HFF-Myc (cell line): ENCODE measurements around the gene FRMD6.

Source experiments
- DNase-seq: peaks from one replicate; pipeline ENCODE4 v3.0.0-alpha.2; 2011; ENCODE audit warnings: low read depth; ENCODE audit errors: extremely low read depth
- H3K4me3 ChIP-seq: replicated peaks from 2 replicates; pipeline ENCODE4 v1.5.1; 2011; ENCODE audit warnings: low read depth, mild to moderate bottlenecking, control low read depth, low read length
- CTCF ChIP-seq: IDR thresholded peaks from 2 replicates; pipeline ENCODE4 v1.5.1; 2012; ENCODE audit warnings: mild to moderate bottlenecking, low read depth, low read length, control low read depth; ENCODE audit errors: missing control alignments

FRMD6 gene

GRCh38 chr14:51609251-51609954 lies 42.3 kb upstream of the FRMD6 start:
- no peak overlapping the region for H3K4me3 ChIP-seq
- DNase-seq: no peak
- no peak for TF ChIP-seq CTCF

GRCh38 chr14:51609955-51610283 lies 41.8 kb upstream of the FRMD6 start:
- DNase-seq: no peak
- H3K4me3 ChIP-seq: no peak overlapping the region
- no peak for TF ChIP-seq CTCF

GRCh38 chr14:51610771-51611170 lies 40.9 kb upstream of the FRMD6 start:
- H3K4me3 ChIP-seq: no peak overlapping the region
- DNase-seq: no peak
- no peak for TF ChIP-seq CTCF

- H3K4me3 ChIP-seq: no peak overlapping the region
- no peak for TF ChIP-seq CTCF
- DNase-seq: no peak
Measured at GRCh38 chr14:51612449-51612848, 39.3 kb upstream of the FRMD6 start.

- no peak for DNase-seq
- no peak overlapping the region for H3K4me3 ChIP-seq
- TF ChIP-seq CTCF: no peak
Measured at GRCh38 chr14:51613416-51613815, 38.3 kb upstream of the FRMD6 start.

- TF ChIP-seq CTCF: no peak
- peak; percentile 54 for DNase-seq
- H3K4me3 ChIP-seq: no peak overlapping the region
Measured at GRCh38 chr14:51614707-51615106, 37.0 kb upstream of the FRMD6 start.

GRCh38 chr14:51616256-51616655 lies 35.5 kb upstream of the FRMD6 start:
- no peak for TF ChIP-seq CTCF
- DNase-seq: no peak
- H3K4me3 ChIP-seq: no peak overlapping the region
